AG10803 (cell line): ENCODE measurements around the gene ACSF2.

Experiments used
- DNase-seq: peaks from one replicate; pipeline ENCODE4 v3.0.0; 2010; ENCODE audit warnings: low read depth
- H3K4me3 ChIP-seq: 2 replicates; pipeline ENCODE4 v1.5.1; 2011; ENCODE audit warnings: mild to moderate bottlenecking, low read length, control low read depth
- TF ChIP-seq, protein P1 (sequence below): conservative IDR thresholded peaks from 2 replicates; pipeline ENCODE4 v1.5.1; 2011; ENCODE audit warnings: mild to moderate bottlenecking, low read length, control low read depth, inconsistent platforms

ACSF2 gene

DNA sequence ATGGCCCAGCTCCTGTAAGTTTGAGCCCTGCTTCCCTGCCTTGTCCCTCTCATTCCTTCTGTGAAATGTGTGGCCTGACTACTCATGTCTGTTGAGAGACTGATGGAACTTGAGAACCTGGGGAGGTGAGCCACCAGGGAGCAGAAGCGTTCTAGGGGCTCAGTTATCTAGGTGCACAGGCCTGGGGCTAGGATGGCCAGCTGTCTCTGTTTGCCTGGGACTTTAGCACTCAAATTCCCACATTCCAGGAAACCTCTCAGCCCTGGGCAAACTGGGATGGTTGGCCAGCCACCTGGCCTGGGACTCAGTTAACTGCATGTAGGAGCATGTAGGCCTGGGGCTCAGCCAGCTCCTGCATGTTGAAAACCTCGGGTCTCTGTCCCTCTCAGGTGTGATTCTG lies 97.2 kb downstream of the ACSF2 start:
- TF ChIP-seq, protein P1, sequence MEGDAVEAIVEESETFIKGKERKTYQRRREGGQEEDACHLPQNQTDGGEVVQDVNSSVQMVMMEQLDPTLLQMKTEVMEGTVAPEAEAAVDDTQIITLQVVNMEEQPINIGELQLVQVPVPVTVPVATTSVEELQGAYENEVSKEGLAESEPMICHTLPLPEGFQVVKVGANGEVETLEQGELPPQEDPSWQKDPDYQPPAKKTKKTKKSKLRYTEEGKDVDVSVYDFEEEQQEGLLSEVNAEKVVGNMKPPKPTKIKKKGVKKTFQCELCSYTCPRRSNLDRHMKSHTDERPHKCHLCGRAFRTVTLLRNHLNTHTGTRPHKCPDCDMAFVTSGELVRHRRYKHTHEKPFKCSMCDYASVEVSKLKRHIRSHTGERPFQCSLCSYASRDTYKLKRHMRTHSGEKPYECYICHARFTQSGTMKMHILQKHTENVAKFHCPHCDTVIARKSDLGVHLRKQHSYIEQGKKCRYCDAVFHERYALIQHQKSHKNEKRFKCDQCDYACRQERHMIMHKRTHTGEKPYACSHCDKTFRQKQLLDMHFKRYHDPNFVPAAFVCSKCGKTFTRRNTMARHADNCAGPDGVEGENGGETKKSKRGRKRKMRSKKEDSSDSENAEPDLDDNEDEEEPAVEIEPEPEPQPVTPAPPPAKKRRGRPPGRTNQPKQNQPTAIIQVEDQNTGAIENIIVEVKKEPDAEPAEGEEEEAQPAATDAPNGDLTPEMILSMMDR: no peak
- no peak for DNase-seq
- H3K4me3 ChIP-seq: no peak overlapping the region
